AG20443 (cell line): Measurements from ENCODE around the gene TLL2.

Source experiments
- DNase-seq: peaks from one replicate; pipeline ENCODE4 v3.0.0; 2012; ENCODE audit warnings: low spot score, mixed read lengths

TLL2 gene

DNA sequence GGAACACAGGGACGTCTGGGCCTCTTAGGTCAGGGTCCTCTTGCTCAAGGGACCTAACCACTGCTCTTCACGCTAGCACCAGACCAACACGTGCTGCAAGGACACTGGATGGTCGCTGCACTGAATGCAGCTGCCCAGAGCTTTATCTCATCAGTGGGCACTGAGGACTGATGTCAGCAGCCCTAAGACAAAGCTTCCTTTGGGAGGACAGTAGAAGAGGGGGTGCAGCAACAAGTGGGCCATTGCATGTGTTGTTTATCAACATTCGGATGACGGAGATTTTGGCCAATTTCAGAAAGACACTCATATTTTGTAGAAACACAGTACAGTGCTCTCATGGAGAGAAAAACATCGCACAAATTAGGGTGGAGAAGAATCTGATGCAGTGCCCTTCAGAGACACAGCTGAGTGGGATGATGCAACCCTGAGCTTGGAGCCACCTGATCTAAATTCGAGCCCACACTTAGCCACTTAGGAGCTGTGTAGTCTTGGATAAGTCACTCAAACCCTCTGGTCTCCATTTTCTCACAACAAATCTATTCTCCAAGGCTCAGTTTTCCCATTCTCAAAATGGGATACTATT lies 156.6 kb downstream of the TLL2 start:
- DNase-seq = no peak

DNA sequence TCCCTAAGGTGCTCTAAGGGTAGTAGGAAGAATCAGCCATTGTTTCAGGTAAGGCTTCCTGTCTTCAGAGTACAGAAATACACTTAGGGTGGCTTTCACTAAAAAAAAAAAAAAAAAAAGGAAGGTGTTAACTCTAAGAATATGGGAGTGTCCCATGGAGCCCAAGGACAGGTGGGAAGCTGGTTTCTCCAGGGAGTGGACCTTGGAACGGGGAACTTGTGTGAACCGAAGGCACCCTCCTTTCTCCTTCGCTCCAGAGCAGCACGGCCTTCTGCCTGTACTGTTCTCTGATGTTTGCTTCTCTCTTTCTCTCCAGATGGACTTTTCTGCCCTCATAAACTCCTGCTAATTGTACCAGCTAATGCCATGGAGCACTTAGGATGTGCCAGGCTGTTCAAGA lies 161.1 kb downstream of the TLL2 start:
- no peak for DNase-seq

DNA sequence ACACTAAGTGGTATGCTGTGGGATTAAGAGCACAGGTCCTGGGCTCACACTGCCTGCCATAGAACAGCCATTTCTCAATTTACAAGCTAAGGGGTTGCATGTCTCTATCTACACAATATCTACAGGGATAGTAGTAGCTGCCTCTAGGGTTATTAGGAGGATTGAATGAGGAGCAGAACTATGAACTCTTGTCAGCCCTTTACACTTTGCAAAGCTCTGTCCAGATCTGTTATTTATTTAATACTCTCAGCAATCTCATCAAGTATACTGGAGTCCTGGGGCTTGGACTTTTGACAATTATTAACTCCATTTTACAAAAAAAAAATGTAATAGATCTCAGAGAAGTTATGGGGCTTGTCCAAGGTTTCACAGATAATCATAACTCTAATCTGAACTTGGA lies 161.7 kb downstream of the TLL2 start:
- no peak for DNase-seq

DNA sequence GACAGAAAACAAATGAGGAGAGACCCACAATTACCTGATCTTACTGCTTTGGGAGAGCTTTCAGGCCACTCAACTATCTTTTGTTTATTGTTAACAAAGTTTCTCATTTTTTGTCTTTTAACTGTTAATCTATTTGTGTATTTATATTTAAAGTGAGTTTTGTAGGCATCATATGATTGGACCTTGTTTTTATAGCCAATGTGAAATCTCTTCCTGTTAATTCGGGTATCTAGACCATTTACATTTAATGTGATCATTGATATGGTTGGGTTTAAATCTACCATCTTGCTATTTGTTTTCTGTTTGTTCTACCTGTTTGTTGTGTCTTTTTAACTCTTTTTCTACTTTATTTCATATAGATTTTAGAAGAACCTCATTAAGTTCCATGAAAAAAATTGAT lies 167.4 kb downstream of the TLL2 start:
- no peak for DNase-seq

DNA sequence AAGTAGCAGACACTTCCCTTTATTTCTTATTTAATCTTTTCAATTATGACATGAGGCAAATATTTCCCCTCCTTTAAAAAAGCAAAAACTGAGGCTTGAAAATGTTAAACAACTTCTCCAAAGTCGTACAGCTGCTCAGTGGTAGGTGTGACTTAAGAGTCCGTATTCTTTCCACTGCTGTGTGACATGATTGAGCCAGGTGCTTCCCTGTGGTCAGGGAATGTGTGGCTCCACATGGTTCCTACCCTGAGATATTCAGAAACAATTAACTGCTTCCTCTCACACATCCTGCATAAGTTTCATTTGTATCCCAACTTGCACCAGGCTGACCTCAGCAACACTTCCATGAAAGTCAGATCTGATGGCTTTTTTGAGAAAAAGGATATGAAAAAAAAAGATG lies 168.5 kb downstream of the TLL2 start:
- DNase-seq = no peak

DNA sequence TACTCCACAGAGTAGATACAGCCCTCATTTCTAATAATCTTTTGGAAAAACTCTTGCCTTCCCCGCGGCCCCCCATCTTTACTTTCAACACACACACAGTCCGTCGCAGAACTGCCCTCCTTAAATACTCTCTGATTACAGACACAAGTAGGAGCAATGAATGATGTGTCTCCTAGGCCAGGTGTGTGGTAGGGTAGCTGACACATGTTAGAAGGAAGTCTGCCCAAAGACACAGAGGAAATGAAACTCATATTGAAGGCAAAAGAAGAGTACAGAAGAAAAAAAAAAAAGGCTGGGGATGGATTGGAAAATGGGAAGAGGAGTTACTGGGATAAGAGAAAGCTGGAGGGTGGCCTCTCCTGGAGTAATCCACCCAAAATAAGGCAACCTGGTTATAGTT lies 169.5 kb downstream of the TLL2 start:
- DNase-seq = no peak

DNA sequence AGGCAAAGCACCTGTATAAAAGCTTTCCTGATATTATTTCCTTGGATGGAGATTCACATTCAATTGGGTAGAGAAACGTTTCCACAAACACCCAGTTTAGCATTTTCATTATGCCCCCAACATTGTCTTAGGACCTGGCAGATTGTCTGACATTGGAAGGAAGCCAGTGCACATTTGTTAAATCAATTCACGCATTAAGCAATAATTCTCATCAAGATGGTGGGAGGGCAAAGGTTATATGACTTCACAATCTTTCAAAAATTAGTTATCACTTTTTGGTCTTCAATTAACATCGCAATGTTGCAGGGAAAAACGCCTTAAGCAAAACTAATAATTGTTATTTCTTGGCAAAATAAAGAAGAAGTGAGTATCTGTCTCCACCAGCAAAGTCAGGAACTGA lies 171.3 kb downstream of the TLL2 start:
- DNase-seq = no peak

DNA sequence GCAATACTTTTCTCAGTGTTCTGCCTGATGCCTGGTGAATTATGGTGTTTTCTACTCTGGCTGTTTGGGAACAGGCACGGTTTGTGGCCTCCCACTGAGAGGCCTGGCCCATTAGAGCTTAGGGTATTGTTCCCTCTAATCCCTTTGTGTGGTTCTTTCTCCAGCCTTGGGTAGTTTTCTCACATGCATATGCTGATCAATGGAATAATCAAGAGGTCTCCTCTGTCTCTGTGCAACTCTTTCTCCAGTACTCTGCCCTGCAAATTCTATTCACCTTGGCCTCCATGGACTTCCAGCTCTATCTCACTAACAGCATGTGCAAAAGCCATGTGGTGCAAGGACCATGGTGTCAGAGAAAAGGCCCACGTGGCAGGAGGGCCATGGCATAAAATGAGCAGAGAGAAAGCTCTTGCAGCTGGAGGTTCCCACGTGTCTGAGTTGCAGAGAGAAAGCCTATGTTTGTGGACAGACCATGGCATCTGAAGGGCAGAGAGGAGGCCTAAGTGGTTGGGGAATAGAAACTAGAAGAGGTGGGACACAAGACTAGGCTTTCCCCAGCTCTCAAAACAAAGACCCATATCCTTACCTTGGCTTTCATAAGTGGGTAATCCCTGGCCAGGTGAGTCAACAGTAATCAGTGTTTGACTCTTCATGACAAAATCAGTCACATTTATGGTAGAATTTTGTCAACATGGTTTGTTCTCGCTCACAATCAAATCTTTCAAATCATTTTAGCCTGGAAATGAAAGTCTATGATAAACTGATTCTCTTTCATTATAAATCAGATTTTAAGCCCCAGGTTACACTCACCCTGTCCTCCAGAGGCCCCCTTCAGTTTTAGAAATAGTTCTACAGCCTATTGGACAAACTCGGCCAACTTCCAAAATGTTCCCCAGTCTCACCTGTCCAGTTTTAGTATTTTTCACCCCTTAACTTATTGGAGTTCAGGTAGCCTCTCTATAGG lies 172.2 kb downstream of the TLL2 start:
- no peak for DNase-seq

DNA sequence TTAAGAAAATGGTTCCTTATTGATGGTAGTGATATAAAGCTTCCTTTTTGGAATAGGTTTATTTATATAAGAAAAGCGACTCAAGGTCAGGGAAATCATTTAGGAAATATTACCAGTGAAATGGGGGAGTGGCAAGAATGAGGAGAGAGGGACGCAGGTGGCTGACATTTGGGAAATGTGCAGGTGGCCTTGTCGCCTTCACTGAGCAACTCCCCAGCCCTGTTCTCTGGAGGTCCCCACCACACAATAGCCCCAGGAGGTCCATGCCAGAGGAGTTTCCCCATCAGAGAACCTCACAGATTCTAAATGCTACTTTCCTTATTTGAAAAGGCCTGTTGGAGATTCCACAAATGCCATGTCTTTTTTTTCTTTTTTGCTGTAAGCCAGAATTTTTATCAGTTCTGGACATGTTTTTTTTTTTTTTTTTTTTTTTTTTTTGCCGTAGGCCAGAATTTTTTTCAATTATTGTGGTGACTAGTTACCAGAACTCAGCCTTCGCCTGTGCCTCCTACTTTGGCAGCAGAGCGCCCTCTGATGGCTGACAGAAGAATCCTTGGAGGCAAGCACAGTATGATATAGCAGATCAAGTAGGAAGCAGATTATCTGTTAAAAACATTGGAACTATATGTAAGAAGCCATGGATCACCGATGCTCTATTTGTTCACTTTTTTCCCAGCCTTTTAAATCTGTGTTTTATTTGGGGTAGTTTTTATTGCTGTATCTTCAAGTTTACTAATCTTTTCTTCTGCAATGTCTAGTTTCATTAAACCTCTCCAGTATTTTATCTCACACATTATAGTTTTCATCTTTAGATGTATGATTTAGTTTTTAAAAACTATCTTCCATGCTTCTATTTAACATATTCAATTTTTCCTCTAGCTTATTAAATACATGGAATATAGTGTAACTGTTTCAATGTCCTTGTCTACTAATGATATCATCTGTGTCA lies 173.5 kb downstream of the TLL2 start:
- DNase-seq = peak; percentile 67

DNA sequence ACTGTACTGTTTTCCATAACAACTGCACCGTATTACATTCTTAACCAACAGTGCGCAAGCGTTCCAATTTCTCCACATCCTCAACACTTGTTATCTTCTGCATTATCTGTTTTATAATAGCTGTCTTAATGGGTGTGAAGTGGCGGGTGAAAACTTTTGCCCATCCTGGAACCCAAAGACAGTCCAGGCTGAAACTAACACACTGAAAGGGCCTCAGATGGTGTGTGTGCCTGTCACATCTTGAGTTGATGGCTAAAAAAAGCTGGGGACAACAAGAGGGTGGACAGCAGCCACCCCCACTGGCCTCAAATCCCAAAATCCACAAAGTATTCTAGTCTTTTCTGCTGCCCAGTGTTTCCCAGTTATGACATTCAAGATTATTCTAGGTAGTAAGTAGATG lies 174.3 kb downstream of the TLL2 start:
- DNase-seq = no peak

DNA sequence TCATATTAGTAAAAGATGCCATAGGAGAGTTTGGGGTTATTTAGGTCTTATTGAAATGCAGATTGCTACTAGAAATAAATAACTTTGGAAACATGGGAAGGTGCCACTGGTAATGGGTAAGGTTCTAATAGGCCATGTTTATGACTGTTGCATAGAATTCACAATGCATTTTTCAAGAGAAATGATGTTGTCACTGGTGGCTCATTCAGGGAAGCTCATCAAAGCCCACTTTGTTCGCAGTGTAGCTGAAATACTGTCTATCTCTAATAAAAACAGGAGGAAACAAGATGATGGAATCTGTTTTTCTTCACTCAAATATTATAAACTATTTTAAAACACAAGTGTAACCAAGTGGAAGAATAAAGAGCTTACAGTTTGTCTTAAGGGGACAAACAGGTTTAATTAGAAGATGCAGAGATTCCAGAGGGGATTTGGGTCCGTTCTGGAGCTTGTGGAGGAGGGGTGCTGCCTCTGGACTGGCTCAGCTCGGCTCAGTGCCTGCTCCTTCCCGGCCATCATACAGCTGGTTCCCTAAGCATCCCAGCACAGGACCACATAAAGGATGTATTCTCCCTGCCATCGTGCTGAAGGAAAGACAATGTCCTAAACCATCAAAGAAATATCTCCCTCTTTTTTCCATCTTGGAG lies 175.3 kb downstream of the TLL2 start:
- DNase-seq = no peak

DNA sequence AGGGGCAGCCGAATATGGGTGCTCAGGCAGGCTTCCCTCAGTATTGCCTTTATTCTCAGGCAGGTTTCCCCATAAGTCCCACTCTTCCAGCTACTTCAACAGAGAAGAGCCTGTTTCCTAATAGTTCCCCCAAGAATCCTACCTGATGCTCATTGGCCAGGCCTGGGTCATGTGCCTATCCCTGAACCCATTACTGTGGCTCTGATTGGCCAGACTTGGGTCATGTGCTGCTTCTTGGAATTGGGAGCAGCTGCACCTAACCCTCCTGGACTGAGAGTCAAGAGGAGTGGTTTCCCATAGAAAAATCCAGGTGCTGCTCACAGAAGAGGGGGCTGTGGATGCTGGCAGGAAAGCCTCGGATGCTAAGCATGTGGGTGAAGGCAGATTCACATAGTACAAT lies 176.6 kb downstream of the TLL2 start:
- DNase-seq = no peak

DNA sequence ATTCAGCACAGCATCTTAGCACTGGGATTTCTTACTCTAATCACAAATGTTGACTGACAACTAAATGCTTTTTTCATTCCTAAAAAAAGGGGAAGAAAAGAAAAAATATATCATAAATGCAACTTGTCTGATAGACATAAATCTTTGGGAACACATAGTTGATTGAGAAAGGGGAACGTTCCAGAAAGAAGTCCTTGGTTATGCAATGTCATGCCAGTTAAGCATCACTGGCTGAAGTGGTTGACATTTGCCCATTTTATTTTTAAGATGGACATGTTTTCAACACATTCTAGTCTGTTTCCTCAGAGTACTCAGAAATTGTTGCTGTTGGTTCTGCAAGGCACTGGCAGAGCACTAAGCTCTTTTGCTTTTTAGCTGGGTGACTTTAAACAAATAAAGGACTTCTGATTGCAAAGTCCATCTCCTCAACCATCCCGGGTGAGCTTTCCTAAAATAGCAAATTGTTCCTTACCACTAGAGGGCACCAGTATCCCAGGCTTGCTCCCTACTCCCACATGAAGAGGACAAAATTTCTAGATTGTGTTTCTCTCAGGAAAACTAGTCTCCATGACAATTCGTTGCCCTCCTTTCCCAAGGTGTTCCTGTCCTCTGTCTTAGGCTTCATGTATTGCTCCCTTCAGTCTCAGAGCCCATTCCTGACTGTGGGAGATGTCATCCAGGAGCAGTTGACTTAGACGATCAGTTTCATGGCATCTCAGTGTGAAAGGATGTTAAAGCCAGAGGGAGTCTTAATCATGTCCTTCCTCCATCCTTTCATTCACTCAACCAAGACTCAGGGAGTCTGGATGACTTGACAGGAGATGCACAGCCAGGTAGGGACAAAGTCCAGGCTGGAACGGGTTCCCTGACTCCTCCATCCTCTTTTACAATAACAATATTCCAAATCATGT lies 178.9 kb downstream of the TLL2 start:
- DNase-seq = peak; percentile 73

DNA sequence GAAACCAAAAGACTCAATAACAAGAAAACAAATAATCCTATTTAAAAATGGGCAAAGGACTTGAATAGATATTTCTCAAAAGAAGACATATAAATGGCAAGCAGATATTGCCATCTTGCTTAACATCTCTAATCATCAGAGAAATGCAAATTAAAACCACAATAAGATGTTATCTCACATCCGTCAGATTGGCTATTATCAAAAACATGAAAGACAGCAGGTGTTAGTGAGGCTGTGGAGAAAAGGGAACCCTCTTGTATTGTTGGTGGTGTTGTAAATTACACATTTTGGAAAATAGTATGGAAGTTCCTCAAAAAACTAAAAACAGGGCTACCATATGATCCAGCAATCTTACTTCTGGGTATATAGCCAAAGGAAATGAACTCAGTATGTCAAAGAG lies 180.6 kb downstream of the TLL2 start:
- no peak for DNase-seq

DNA sequence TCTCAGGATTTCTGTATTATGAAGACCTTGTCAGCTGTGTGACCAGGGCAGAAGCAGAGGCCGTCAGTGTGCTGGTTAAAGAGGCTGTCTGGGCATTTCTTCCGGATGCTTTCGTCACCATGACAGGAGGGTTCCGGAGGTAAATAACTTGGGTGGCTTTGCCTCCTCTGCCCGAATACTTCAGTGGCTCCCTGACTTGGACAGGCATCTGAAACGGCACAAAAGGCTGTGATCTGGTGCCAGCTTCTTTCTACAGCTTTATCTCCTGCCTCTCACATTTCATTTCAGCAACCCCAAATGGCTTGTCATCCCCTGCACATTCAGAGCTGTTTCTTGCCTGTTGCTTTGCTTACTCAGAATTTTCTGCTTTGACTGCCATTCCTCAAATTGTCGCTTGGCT lies 186.3 kb downstream of the TLL2 start:
- no peak for DNase-seq

DNA sequence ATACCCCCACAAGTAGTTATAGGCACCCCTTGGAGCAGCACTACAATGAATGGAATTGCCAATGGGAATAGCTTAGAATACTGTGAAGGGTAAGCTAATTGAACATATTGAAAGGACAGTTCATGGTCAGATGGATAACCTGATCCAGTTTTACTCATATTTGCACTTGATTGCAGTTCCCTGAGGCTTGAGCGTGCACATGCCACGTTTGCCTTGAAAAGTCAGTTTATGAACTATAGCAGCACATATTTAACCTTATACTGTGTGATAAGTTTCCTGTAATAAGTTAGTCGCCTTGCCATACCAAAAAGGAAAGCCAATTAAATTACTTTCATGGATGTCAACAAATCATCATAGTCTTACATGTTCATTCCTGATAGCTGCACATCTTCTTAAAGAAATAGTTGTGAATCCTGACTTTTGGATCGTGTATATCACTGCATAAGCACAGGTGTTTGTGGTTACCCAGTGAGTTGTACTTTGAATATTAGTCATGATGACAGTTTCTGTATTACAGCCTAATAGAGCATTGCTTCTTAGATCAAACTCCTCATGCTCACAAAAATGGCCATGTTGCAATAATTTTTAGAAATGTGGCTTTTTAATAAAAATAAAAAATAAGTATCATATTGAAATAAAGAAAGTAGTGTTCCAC lies 187.9 kb downstream of the TLL2 start:
- no peak for DNase-seq

DNA sequence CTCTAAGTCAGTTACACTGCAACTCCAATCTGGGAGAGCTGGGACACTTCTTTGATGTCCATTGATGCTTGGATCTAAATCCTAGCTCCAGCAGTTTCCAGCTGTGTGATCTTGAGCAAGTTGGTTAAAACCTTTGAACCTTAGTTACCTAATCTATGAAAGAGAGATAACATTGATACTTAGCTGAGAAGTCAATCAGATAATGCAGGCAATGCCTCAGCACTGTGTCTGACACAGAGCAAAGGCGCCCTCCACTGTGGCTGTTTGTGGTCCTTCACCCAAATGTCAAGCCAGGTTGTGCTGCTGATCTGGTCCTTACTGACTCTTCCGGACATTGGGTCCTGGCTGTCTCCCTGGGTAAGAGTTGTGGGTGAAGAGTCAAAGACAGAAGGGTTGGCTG lies 189.3 kb downstream of the TLL2 start:
- no peak for DNase-seq

DNA sequence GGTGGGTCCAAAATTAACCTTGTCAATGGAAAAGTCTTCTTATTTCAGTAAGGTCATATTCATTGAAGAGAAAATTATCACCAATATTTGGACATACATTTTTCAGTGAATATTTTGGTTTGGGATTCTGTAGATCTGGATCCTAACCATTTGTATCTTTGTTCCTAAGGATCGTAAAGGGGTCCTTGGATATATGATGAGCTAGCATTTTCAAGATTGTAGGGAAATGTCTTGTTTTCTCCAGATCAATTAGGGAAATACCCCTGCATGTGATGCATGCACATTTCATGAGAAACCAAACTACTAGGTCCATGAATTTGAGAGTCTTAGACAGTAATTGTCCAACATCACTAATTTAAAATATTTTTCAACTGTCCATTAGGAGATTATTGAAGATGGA lies 191.5 kb downstream of the TLL2 start:
- DNase-seq = no peak

DNA sequence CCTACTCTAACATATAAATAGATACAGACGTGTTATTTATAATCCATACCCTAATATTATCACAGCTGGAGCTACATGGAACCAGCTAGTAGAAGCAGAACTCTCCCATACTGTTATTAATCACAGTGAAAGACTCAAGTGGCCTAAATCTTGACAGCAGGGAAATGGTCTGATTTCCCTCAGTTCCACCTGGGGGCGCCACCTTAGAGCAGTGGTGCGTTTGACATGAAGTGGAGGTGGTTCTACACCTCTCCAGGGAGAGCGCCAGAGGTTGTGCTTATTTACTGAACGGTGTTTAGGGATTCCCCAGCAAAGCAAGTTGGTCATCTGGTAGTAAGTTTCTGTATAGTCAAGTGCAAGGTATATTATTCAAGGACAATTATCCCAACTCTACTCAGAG lies 191.9 kb downstream of the TLL2 start:
- DNase-seq = no peak

DNA sequence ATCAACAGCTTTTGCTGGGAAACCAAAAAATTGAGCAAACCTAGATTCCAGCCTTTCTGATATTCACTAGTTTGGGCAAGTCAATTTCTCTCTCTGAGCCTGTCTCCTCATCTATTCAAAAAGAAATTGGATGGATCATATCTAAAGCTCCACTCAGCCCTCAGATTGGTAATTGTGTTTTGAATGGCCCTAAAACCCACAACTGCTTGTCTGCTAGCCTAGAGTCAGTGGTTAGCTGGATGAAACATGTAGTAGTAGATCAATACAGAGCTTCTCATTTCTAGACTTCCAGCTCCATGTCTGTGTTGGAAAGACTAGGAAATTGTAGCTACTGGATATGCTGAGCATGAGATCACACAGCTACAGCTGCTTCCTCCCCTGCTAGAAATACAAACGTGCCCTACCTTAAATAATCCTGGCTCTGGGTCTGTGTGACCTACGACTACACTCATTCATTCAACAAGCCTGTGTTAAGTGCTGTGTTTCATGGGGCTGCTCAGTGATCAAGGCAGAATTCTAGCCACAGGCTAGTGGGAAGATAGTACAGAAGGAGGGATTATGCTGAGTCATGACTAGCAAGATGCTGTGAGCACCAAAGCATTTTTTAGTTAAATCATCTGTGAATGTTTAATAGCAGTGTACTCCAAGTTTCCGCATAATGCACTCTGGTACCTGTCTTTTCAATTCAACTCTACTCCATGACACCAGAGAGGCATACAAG lies 193.8 kb downstream of the TLL2 start:
- no peak for DNase-seq
